ENCODE results near the gene APC2.

- TF ChIP-seq CTCF (IDR thresholded peaks at IDR 0.05), result no peak
- no peak for TF ChIP-seq EZH2 (IDR thresholded peaks at IDR 0.05)
- TF ChIP-seq EZH2phosphoT487 (IDR thresholded peaks at IDR 0.05), result no peak
Measured at GRCh38 chr19:1514295-1514661, 64.4 kb downstream of the APC2 start.
